GM12874 (cell line): Measurements from ENCODE around the gene EYA4.

Experiments
- CTCF ChIP-seq: IDR thresholded peaks from 2 replicates; pipeline ENCODE4 v1.5.1; 2011; ENCODE audit warnings: low read depth, mild to moderate bottlenecking, control low read depth, low read length, moderate library complexity; ENCODE audit not compliant: insufficient read depth

Gene EYA4

GRCh38 chr6:133503336-133503729 lies 262.2 kb downstream of the EYA4 start:
- TF ChIP-seq CTCF = no peak

GRCh38 chr6:133504158-133504557 lies 263.0 kb downstream of the EYA4 start:
- no peak for TF ChIP-seq CTCF

DNA sequence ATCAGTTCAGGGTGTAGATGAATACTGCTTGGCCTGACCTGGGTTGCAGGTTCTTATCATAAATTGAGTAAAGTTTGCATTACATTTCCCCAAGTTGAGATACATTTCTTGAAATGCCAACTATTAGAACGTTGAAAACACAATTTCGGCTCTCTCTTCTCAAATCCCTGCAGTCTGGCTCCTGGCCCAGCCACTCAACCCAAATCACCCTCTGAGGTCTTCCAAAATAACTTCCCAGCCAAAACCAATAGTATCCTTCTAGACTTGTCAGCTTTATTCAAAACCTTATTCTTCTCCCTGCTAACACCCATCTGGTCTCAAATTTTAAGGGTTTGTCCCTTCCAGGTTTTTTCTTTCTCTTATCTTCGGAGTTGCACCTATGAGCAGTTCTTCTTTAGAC lies 263.6 kb downstream of the EYA4 start:
- TF ChIP-seq CTCF = no peak

DNA sequence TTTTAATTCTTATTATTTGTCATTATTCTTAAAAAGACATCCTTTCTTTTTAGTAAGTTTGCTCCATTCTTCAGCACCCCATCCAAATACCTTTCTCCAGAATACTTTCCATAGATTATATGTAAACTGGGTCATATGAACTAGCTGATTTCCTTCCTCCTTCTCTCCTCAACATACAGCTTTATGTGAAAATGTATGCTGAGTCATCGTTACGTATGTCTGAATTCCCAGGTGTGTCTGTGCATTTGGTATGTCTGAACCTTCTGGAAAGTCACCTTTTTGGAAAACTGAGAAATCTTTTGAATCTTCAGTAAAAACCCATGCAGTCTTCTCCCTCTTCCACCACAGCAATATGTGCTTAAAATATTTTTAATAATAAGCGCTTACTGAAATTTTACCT lies 264.5 kb downstream of the EYA4 start:
- no peak for TF ChIP-seq CTCF

DNA sequence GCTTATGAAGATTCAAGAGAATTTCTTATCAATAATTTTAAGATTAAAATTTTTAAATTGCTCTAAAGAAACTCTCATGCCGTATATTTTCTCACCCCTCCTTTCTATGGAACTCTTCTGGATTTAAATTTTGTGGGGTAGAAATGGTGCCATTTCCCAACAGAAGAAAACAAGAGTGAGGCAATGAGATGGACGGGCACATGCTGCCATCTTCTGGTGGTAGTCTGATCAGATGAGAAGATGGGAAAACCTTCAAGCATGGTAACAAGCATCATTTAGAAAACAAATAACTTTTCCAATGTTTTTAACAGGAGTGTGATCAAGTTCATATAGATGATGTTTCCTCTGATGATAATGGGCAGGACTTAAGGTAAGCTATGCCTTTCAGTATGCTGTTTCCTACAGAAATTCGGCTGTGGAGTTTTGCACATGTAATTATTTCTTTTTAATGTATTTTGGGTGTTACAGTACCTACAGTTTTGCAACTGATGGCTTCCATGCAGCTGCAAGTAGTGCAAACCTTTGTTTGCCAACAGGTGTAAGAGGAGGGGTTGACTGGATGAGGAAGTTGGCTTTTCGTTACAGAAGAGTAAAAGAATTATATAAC lies 271.4 kb downstream of the EYA4 start:
- peak; percentile 40; the same call in 1 of the 2 replicates for TF ChIP-seq CTCF

DNA sequence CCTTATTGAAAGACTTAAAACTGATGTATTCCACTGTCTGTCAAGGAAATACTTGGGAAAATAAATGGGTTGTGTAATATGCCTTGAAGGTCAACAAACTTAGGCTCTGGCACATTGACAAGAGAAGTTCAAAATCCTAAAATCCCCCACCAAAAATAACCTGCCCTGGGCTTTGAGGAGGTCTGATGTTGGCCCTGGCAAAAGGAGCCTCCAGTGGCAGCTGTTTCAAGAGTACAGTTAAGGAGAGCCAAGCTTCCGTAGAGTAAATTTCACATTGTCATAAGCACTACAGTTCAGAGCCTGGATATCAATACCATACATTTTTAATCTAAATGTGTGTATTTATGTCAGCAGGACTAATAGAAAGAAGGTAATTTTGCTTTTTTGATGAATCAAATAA lies 282.7 kb downstream of the EYA4 start:
- no peak for TF ChIP-seq CTCF

GRCh38 chr6:133526436-133526835 lies 285.3 kb downstream of the EYA4 start:
- TF ChIP-seq CTCF = no peak
